Caco-2 (cell line): ENCODE data around the gene PAFAH1B1. TPM values are rescaled to one million over a fixed set of nuclear protein-coding genes. Genes with fewer than 3 reads are reported as not detected.

Experiments used
- BruUV-seq: library from RNA; stranded (reverse); fragments of 400-500 nt; replicated peaks from 2 replicates; lab custom pipeline; 2021; lab: Mats Ljungman, UMichigan
- CTCF ChIA-PET: fragments of 300-600 bp; sonication (Branson Sonifier 250); formaldehyde crosslinking; loops from one replicate; lab custom pipeline; 2022; ENCODE audit warnings: antibody characterized with exemption; lab: Charles Lee
- POLR2A ChIA-PET: fragments of 300-600 bp; sonication (Branson Sonifier 250); formaldehyde crosslinking; loops from one replicate; lab custom pipeline; 2022; ENCODE audit warnings: antibody characterized with exemption; lab: Charles Lee
- DNase-seq, 2 experiments: peaks; one replicate each; pipeline versions ENCODE4 v3.0.0 to v3.0.0-alpha.2; 2020 to 2022
- H3K27me3 ChIP-seq: replicated peaks from 2 replicates; pipeline ENCODE4 v1.6.0; 2011; ENCODE audit warnings: low read length; ENCODE audit not compliant: control insufficient read depth, insufficient read depth
- H3K36me3 ChIP-seq: 2 replicates; pipeline ENCODE4 v1.5.1; 2011; ENCODE audit warnings: low read length; ENCODE audit not compliant: control insufficient read depth, insufficient read depth
- H3K4me1 ChIP-seq: fragments of 250-450 bp; sonication (Bioruptor Pico); 2 replicates; pipeline ENCODE4 v1.5.1; 2020; ENCODE audit warnings: mild to moderate bottlenecking
- H3K4me3 ChIP-seq: 2 replicates; pipeline ENCODE4 v1.5.1; 2011; ENCODE audit warnings: low read depth, mild to moderate bottlenecking, control low read depth, low read length
- H3K9me3 ChIP-seq: fragments of 250-450 bp; sonication (Bioruptor Pico); 2 replicates; pipeline ENCODE4 v1.5.1; 2020; ENCODE audit warnings: mild to moderate bottlenecking, moderate library complexity
- H3K27ac Mint-ChIP-seq: one replicate; pipeline ENCODE4 v1.8.0; 2022; ENCODE audit warnings: mixed read lengths; ENCODE audit not compliant: unreplicated experiment
- H3K27me3 Mint-ChIP-seq: one replicate; pipeline ENCODE4 v1.8.0; 2022; ENCODE audit warnings: mixed read lengths; ENCODE audit not compliant: insufficient read depth, unreplicated experiment
- H3K36me3 Mint-ChIP-seq: one replicate; pipeline ENCODE4 v1.8.0; 2022; ENCODE audit warnings: mild to moderate bottlenecking, mixed read lengths; ENCODE audit not compliant: insufficient read depth, unreplicated experiment
- H3K4me1 Mint-ChIP-seq: one replicate; pipeline ENCODE4 v1.8.0; 2022; ENCODE audit warnings: low read depth, mixed read lengths; ENCODE audit not compliant: unreplicated experiment
- H3K4me3 Mint-ChIP-seq: one replicate; pipeline ENCODE4 v1.8.0; 2022; ENCODE audit warnings: mild to moderate bottlenecking, moderate library complexity, mixed read lengths; ENCODE audit not compliant: unreplicated experiment
- H3K9me3 Mint-ChIP-seq: one replicate; pipeline ENCODE4 v1.8.0; 2022; ENCODE audit warnings: mixed read lengths; ENCODE audit not compliant: unreplicated experiment
- CTCF ChIP-seq, 2 experiments: fragments of 200-600 bp in 1 of 2; IDR thresholded peaks; 1 replicate in 1 of 2; 2 replicates in 1 of 2; pipeline versions ENCODE4 v1.5.1 to v1.8.0; 2011 to 2022; ENCODE audit warnings: antibody characterized with exemption in 1 of 2, control low read depth in 1 of 2, inconsistent platforms in 1 of 2, low read depth in 1 of 2, low read length in 1 of 2, mild to moderate bottlenecking in 1 of 2, moderate library complexity in 1 of 2; ENCODE audit not compliant: insufficient read depth in 1 of 2, severe bottlenecking in 1 of 2, unreplicated experiment in 1 of 2
- intact Hi-C: fragments of 100-400 bp; cut with micrococcal nuclease; formaldehyde crosslinking; loops from one replicate; pipeline ENCODE4 v1.10.0; 2022; ENCODE audit not compliant: unreplicated experiment
- total RNA-seq: library from RNA; stranded (reverse); gene quantifications from 2 replicates; pipeline ENCODE4 v1.2.3, GENCODE V29; 2022

Gene PAFAH1B1
- total RNA-seq, 1 experiment from 2014 or later: 141 TPM

- no peak for DNase-seq
- no peak for TF ChIP-seq CTCF (IDR thresholded peaks at IDR 0.05; ENCODE audit: insufficient read depth in 1 of 2, low read depth in 1 of 2, low read length in 1 of 2, severe bottlenecking in 1 of 2, unreplicated experiment in 1 of 2)
- Histone ChIP-seq H3K27me3 (no peaks in the 10 kb centered on the region), H3K36me3 (no peaks in the 10 kb centered on the region), H3K4me1 (peaks cover 12% of the 10 kb centered on the region), H3K4me3 (no peak overlapping the region), H3K9me3 (peaks cover 11% of the 10 kb centered on the region)
- H3K27me3 Mint-ChIP-seq: no peaks in the 10 kb centered on the region
- H3K4me1 Mint-ChIP-seq: no peaks in the 10 kb centered on the region
- intact Hi-C loops: no loop called here
- CTCF ChIA-PET: no interaction called here
- H3K36me3 Mint-ChIP-seq: peaks cover 5% of the 10 kb centered on the region
- no peak overlapping the region for H3K27ac Mint-ChIP-seq
- no peak overlapping the region for H3K4me3 Mint-ChIP-seq
- peaks cover 13% of the 10 kb centered on the region for H3K9me3 Mint-ChIP-seq
- BruUV-seq: no TSS peak
- POLR2A ChIA-PET: no interaction called here
Measured at GRCh38 chr17:2560658-2561057, 32.8 kb upstream of the PAFAH1B1 start.

GRCh38 chr17:2562162-2562858 lies 31.1 kb upstream of the PAFAH1B1 start:
- DNase-seq: no peak
- no peak for TF ChIP-seq CTCF (IDR thresholded peaks at IDR 0.05; ENCODE audit: insufficient read depth in 1 of 2, low read depth in 1 of 2, low read length in 1 of 2, severe bottlenecking in 1 of 2, unreplicated experiment in 1 of 2)
- no peaks in the 10 kb centered on the region for H3K4me1 Mint-ChIP-seq
- no peak overlapping the region for H3K27ac Mint-ChIP-seq
- H3K36me3 Mint-ChIP-seq: peaks cover 5% of the 10 kb centered on the region
- intact Hi-C loops: no loop called here
- H3K27me3 ChIP-seq: no peaks in the 10 kb centered on the region
- POLR2A ChIA-PET: no interaction called here
- peaks cover 11% of the 10 kb centered on the region for H3K9me3 ChIP-seq
- H3K27me3 Mint-ChIP-seq: no peaks in the 10 kb centered on the region
- no peak overlapping the region for H3K4me3 ChIP-seq
- no peaks in the 10 kb centered on the region for H3K36me3 ChIP-seq
- no TSS peak for BruUV-seq
- H3K4me1 ChIP-seq: peaks cover 12% of the 10 kb centered on the region
- H3K4me3 Mint-ChIP-seq: no peak overlapping the region
- CTCF ChIA-PET: no interaction called here
- H3K9me3 Mint-ChIP-seq: peaks cover 13% of the 10 kb centered on the region

- TF ChIP-seq CTCF (IDR thresholded peaks at IDR 0.05; ENCODE audit: insufficient read depth in 1 of 2, low read depth in 1 of 2, low read length in 1 of 2, severe bottlenecking in 1 of 2, unreplicated experiment in 1 of 2): no peak
- no TSS peak for BruUV-seq
- Histone ChIP-seq H3K4me1 (peaks cover 12% of the 10 kb centered on the region), H3K27me3 (no peaks in the 10 kb centered on the region), H3K9me3 (peaks cover 11% of the 10 kb centered on the region), H3K36me3 (no peaks in the 10 kb centered on the region), H3K4me3 (no peak overlapping the region)
- Mint-ChIP-seq H3K27ac (no peak overlapping the region), H3K9me3 (peaks cover 13% of the 10 kb centered on the region), H3K27me3 (no peaks in the 10 kb centered on the region), H3K4me3 (no peak overlapping the region), H3K36me3 (peaks cover 5% of the 10 kb centered on the region), H3K4me1 (no peaks in the 10 kb centered on the region)
- ChIA-PET POLR2A (no interaction called here), CTCF (no interaction called here)
- DNase-seq: no peak
- intact Hi-C loops: no loop called here
Measured at GRCh38 chr17:2563061-2563460, 30.4 kb upstream of the PAFAH1B1 start.
